Lower lobe of right lung (tissue), 2 donors: Measurements from ENCODE around the gene WDR27. TPM values are rescaled to one million over a fixed set of nuclear protein-coding genes. Genes with fewer than 3 reads are reported as not detected.
"Not testable (repeated sequence)": the region's sequence is repeated elsewhere in the genome, so short reads cannot be mapped to it uniquely, and the experiment has no call there.

ENCODE experiments used
- ATAC-seq, 2 donors: fragments of 200-7000 bp; cut with Tn5 transposase; one replicate each; pipeline ENCODE4 v1.9.1; 2020 to 2022; ENCODE audit warnings: mild to moderate bottlenecking in 2 of 2, moderate library complexity in 2 of 2
- DNase-seq: peaks from one replicate; pipeline ENCODE4 v3.0.0-alpha.2; 2020
- H3K27ac ChIP-seq: fragments of 200-600 bp; one replicate; pipeline ENCODE4 v1.8.0; 2022
- H3K27me3 ChIP-seq: fragments of 200-600 bp; one replicate; pipeline ENCODE4 v1.8.0; 2022; ENCODE audit warnings: low read depth
- H3K36me3 ChIP-seq: fragments of 200-600 bp; one replicate; pipeline ENCODE4 v1.8.0; 2022; ENCODE audit warnings: mild to moderate bottlenecking
- H3K4me1 ChIP-seq: fragments of 200-600 bp; one replicate; pipeline ENCODE4 v1.8.0; 2022
- H3K4me3 ChIP-seq: fragments of 200-600 bp; one replicate; pipeline ENCODE4 v1.8.0; 2022; ENCODE audit warnings: mild to moderate bottlenecking
- H3K9me3 ChIP-seq: fragments of 200-600 bp; one replicate; pipeline ENCODE4 v1.8.0; 2022
- intact Hi-C: fragments of 100-400 bp; cut with DNase I; formaldehyde crosslinking; loops from one replicate; pipeline ENCODE4 v1.11.0; 2022
- total RNA-seq: library from RNA; stranded (reverse); fragmentation: NEBNext Ultra II Directional; extraction: Animal tissue kit (Norgen Biotek cat#: 25700); gene quantifications from one replicate; pipeline ENCODE4 v1.2.1, GENCODE V29; 2021
- TF ChIP-seq, protein P1 (sequence below): fragments of 200-600 bp; IDR thresholded peaks from one replicate; pipeline ENCODE4 v1.8.0; 2022; ENCODE audit warnings: antibody characterized with exemption, mild to moderate bottlenecking
- donor health status: DM: no; HTN: yes; CAD: no; lungs with severe emphysema.

The WDR27 gene
- total RNA-seq, 1 donor from 2014 or later: 38.0 TPM

- no peaks in the 10 kb centered on the region for H3K4me1 ChIP-seq
- H3K27me3 ChIP-seq: no peaks in the 10 kb centered on the region
- intact Hi-C loops: no loop called here
- DNase-seq (no peak), ATAC-seq (no peak)
- TF ChIP-seq, protein P1, sequence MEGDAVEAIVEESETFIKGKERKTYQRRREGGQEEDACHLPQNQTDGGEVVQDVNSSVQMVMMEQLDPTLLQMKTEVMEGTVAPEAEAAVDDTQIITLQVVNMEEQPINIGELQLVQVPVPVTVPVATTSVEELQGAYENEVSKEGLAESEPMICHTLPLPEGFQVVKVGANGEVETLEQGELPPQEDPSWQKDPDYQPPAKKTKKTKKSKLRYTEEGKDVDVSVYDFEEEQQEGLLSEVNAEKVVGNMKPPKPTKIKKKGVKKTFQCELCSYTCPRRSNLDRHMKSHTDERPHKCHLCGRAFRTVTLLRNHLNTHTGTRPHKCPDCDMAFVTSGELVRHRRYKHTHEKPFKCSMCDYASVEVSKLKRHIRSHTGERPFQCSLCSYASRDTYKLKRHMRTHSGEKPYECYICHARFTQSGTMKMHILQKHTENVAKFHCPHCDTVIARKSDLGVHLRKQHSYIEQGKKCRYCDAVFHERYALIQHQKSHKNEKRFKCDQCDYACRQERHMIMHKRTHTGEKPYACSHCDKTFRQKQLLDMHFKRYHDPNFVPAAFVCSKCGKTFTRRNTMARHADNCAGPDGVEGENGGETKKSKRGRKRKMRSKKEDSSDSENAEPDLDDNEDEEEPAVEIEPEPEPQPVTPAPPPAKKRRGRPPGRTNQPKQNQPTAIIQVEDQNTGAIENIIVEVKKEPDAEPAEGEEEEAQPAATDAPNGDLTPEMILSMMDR: no peak
- H3K27ac ChIP-seq: no peak overlapping the region
- no peaks in the 10 kb centered on the region for H3K36me3 ChIP-seq
- H3K9me3 ChIP-seq: peaks cover 9% of the 10 kb centered on the region
- H3K4me3 ChIP-seq: no peak overlapping the region
Measured at GRCh38 chr6:169520104-169520503, 181.7 kb downstream of the WDR27 start.

- no peak for DNase-seq
- Histone ChIP-seq H3K4me1 (no peaks in the 10 kb centered on the region), H3K4me3 (no peak overlapping the region), H3K9me3 (peaks cover 9% of the 10 kb centered on the region), H3K27me3 (no peaks in the 10 kb centered on the region), H3K36me3 (no peaks in the 10 kb centered on the region), H3K27ac (no peak overlapping the region)
- TF ChIP-seq, protein P1: no peak
- intact Hi-C loops: no loop called here
- no peak for ATAC-seq
Measured at GRCh38 chr6:169518451-169518850, 183.4 kb downstream of the WDR27 start.

DNA sequence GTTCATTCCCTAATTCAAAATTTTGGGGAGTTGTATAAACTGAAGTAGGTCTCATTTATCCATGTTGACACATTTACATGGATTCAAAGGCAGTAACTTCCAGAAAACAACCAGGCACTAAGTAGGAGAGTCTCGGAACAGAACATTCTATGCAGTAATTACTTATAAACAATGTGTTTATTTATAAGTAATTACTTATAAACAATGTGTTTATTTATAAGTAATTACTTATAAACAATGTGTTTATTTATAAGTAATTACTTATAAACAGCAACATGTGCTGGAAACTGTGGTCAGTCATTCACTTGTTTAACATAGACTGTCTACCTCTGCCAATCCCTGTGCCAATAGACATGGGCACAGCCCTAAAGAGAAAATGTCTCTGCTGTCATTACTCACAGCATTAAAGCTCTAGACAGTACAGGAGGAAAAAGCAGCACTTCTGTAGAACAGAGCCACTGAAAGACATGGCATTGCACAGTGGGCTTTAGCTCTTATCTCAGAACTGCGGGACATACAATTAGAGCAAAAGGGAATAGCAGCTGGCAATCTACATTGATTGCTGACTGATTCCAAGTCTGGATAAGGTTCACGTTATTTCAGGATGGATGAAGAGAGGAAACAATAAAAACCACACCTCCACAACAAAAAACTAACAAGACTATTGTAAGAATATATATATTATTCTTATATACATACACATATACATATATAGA is 188.2 kb downstream of the WDR27 start:
- H3K27me3 ChIP-seq: no peaks in the 10 kb centered on the region
- TF ChIP-seq, protein P1: no peak
- no peak for DNase-seq
- H3K4me3 ChIP-seq: no peak overlapping the region
- intact Hi-C loops: no loop called here
- ATAC-seq: no peak
- H3K36me3 ChIP-seq: no peaks in the 10 kb centered on the region
- peaks cover 7% of the 10 kb centered on the region for H3K9me3 ChIP-seq
- no peak overlapping the region for H3K27ac ChIP-seq
- H3K4me1 ChIP-seq: no peaks in the 10 kb centered on the region

DNA sequence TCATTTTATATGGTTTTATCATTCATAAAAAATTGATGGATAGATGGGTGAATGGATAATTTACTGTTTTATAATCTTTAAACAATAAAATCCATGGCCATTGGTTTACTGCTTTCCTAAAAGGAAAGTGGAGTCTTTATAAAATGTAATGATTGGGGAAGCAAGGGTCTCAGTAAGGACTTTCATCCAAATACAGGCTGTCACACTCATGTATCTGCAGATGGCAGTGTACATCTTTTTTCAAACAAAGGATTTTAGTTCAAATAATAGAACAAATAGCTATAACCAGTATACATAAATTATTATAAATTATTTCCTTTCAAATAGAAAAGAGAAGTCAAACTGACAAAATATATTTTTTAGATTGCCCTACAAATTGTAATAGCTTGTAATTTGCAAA is 190.0 kb downstream of the WDR27 start:
- intact Hi-C loops, H3K27ac ChIP-seq, DNase-seq, H3K4me3 ChIP-seq, H3K27me3 ChIP-seq, ATAC-seq, H3K9me3 ChIP-seq, H3K4me1 ChIP-seq, H3K36me3 ChIP-seq: not testable (repeated sequence)

DNA sequence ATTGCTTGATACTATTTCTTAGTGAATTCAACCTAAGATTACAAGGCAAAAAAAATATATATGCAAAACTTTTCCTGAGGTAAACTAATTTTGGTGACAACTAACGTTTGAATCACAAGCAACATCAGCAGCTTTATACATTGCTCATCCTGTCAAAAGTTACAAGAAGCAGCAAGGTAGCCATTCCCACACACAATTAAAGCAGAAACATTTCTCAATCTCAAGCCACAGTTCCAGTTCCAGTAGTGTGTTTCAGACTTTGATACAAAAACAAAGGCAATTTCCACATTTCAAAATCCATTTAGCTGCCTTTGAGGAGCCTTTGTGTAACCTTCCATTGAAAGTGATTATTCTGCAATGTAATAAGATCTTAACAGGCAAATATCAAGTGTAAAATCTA is 191.0 kb downstream of the WDR27 start:
- H3K4me1 ChIP-seq: no peaks in the 10 kb centered on the region
- H3K36me3 ChIP-seq: no peaks in the 10 kb centered on the region
- H3K9me3 ChIP-seq: no peaks in the 10 kb centered on the region
- no peak overlapping the region for H3K27ac ChIP-seq
- DNase-seq (no peak), ATAC-seq (no peak)
- TF ChIP-seq, protein P1: no peak
- no peak overlapping the region for H3K4me3 ChIP-seq
- intact Hi-C loops: no loop called here
- H3K27me3 ChIP-seq: no peaks in the 10 kb centered on the region

DNA sequence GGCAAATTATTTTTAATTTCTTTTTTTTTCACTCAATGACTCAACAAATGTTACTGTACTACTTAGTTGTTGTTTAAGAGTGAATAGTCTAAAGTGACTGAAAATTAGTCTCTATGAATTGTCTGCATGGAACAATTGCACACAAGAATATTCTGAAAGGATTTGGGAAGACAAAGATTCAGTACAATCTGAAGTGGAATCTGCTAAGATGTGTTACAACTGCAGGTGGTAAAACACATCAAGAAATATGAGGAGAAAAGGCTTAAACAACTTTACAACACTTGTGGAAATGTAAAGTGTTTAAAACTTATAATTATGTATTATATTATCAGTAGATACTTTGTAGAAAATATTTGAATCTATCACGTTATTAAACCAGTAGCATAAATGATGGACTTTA is 193.4 kb downstream of the WDR27 start:
- ATAC-seq (no peak), DNase-seq (no peak)
- H3K27ac ChIP-seq: no peak overlapping the region
- no peak overlapping the region for H3K4me3 ChIP-seq
- no peaks in the 10 kb centered on the region for H3K27me3 ChIP-seq
- H3K4me1 ChIP-seq: no peaks in the 10 kb centered on the region
- TF ChIP-seq, protein P1: no peak
- no peaks in the 10 kb centered on the region for H3K36me3 ChIP-seq
- no peaks in the 10 kb centered on the region for H3K9me3 ChIP-seq
- intact Hi-C loops: no loop called here
